Measurements from ENCODE around the gene SLC6A12. TPM values are rescaled to one million over a fixed set of nuclear protein-coding genes. Genes with fewer than 3 reads are reported as not detected.

SLC6A12 gene
- total RNA-seq, 2 donors from 2014 or later = 0.70 to 1.3 TPM

DNA sequence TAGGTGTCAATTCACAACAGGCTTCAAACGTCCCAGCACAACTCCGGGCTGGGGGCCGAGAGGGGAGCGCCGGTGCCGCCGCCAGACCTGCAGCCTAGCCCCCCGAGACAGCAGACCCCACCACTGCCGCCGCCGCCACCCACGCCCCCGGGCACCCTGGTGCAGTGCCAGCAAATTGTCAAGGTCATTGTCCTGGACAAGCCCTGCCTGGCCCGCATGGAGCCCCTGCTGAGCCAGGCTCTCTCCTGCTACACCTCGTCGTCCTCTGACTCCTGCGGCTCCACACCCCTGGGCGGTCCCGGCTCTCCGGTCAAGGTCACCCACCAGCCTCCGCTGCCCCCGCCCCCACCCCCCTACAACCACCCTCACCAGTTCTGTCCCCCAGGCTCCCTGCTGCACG lies 39.4 kb downstream of the SLC6A12 start:
- no peak for DNase-seq
- ATAC-seq (replicated peaks in 1 of 2) = no peak
- H3K4me1 Mint-ChIP-seq (ENCODE audit: low read depth) = no peaks in the 10 kb centered on the region
- no peak overlapping the region for H3K4me3 Mint-ChIP-seq
- H3K27ac Mint-ChIP-seq = no peak overlapping the region
- H3K27me3 Mint-ChIP-seq (ENCODE audit: low read depth) = peaks cover 13% of the 10 kb centered on the region
- H3K9me3 Mint-ChIP-seq = no peaks in the 10 kb centered on the region
- H3K36me3 Mint-ChIP-seq (ENCODE audit: insufficient read depth in 2 of 2) = no peaks in the 10 kb centered on the region

DNA sequence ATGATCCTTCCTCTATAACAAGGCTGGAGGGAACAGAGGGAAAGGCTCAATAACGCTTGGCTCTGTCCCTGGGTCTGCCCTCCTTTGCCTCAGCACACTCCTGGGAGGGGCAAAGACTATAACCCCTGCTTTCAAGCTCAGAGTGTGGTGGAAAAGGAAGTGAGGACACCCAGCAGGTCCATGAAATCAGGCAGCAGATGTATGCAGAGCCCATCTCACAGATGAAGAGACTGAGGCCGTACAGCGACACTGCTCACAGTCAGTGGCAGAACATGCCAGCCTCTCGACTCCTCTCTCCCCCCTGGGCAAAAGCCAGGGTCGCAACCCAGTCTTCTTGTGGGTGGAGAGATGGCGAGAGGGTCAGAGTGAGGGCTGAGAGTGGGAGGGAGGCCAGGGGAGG lies 39.8 kb downstream of the SLC6A12 start:
- ATAC-seq (replicated peaks in 1 of 2) = no peak
- Mint-ChIP-seq H3K9me3 (no peaks in the 10 kb centered on the region), H3K36me3 (ENCODE audit: insufficient read depth in 2 of 2) (no peaks in the 10 kb centered on the region), H3K4me3 (no peak overlapping the region), H3K27ac (no peak overlapping the region), H3K4me1 (ENCODE audit: low read depth) (peaks cover 2% of the 10 kb centered on the region), H3K27me3 (ENCODE audit: low read depth) (peaks cover 13% of the 10 kb centered on the region)
- DNase-seq = no peak

DNA sequence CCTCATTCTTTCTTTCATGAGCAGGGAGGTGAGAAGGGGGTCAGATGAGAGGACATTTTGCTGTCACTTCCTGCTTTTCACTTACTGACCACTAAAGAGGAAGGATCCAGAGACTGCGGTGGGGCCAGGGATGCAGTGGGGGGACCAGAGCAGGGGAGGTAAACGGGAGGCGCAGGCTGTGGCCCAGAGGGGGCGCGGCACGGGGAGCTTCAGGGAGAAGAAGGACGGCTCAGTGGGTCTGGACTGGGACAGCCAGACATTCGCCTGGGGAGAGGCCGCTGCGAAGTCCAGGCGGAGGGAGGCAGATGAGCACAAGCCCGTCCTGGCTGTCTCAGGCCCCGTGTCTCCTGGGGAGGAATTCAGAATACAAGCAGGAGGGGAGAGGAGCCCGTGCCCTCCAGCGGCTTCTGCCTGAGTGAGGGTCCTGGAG lies 41.2 kb downstream of the SLC6A12 start:
- no peaks in the 10 kb centered on the region for H3K9me3 Mint-ChIP-seq
- H3K4me1 Mint-ChIP-seq (ENCODE audit: low read depth) = peaks cover 6% of the 10 kb centered on the region
- ATAC-seq (replicated peaks in 1 of 2) = no peak
- H3K36me3 Mint-ChIP-seq (ENCODE audit: insufficient read depth in 2 of 2) = no peaks in the 10 kb centered on the region
- peaks cover 6% of the 10 kb centered on the region for H3K27me3 Mint-ChIP-seq (ENCODE audit: low read depth)
- no peak overlapping the region for H3K4me3 Mint-ChIP-seq
- DNase-seq = no peak
- no peak overlapping the region for H3K27ac Mint-ChIP-seq

DNA sequence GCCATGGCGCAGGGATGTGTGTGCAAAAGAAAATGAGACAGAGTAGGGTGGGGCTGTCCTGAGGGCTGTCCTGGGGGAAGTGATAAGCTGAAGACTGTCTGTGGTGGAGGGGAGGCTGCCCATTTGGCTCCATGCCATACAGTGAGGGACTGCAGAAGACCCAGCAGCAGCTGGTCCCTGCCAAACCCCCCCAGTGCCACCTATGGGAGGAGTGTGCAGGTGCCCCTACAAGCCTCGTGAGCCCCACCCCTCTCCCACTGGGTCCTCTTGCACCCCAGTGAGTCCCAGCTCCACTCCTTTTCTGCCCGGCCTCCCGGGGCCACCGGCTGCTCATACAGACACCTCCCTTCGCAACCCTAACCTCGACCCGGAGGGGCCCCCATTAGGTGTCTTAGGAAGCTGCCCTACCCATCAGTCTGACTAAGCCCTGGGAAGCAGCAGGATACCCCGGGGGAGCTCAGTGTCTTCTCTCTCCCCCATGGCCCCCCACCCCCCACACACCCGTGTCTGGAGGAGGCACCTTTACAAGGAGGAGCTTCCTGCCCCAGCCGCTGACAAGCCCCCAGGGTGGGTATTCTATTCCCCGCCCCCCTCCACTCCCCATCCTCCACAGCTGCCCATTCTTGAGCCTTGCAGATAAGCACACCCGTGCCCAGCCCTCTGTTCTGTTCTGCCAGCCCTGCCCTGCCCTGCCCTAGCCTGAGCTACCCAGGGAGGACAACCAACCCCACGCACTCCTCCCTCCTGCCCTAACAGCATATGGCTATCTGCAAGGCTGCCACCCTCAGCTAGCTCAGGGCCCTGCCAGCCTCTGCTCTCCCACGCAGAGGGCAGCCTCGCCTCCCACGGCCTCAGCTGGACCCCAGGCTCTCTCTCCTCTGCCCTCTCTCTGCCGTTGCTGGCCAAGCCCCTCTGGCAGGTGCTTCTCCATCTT lies 41.9 kb downstream of the SLC6A12 start:
- Mint-ChIP-seq H3K27ac (no peak overlapping the region), H3K36me3 (ENCODE audit: insufficient read depth in 2 of 2) (no peaks in the 10 kb centered on the region), H3K9me3 (no peaks in the 10 kb centered on the region), H3K27me3 (ENCODE audit: low read depth) (peaks cover 6% of the 10 kb centered on the region), H3K4me3 (no peak overlapping the region), H3K4me1 (ENCODE audit: low read depth) (peaks cover 6% of the 10 kb centered on the region)
- no peak for DNase-seq
- no peak for ATAC-seq (replicated peaks in 1 of 2)

DNA sequence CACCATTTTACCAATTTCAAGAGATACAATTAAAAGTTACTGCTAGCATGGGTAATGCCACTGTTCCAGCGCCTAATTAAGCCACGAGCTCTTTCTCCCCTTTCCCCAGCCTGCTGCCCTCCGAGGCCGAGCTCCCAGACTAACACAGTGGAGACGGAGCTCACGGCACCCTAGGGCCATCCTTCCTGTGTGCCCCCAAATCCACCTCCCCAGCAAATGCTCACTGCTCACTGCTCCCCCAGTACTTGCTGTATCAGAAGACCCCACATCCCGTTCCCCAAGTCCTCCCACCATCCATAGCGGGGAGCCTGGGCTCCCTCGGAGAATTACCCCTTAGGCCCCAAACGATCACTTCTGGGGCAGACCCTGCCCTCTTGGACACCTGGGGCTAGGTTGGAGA lies 42.7 kb downstream of the SLC6A12 start:
- H3K27ac Mint-ChIP-seq = no peak overlapping the region
- H3K27me3 Mint-ChIP-seq (ENCODE audit: low read depth) = peaks cover 6% of the 10 kb centered on the region
- H3K9me3 Mint-ChIP-seq = no peaks in the 10 kb centered on the region
- peaks cover 6% of the 10 kb centered on the region for H3K4me1 Mint-ChIP-seq (ENCODE audit: low read depth)
- DNase-seq = no peak
- no peaks in the 10 kb centered on the region for H3K36me3 Mint-ChIP-seq (ENCODE audit: insufficient read depth in 2 of 2)
- no peak overlapping the region for H3K4me3 Mint-ChIP-seq
- no peak for ATAC-seq (replicated peaks in 1 of 2)

DNA sequence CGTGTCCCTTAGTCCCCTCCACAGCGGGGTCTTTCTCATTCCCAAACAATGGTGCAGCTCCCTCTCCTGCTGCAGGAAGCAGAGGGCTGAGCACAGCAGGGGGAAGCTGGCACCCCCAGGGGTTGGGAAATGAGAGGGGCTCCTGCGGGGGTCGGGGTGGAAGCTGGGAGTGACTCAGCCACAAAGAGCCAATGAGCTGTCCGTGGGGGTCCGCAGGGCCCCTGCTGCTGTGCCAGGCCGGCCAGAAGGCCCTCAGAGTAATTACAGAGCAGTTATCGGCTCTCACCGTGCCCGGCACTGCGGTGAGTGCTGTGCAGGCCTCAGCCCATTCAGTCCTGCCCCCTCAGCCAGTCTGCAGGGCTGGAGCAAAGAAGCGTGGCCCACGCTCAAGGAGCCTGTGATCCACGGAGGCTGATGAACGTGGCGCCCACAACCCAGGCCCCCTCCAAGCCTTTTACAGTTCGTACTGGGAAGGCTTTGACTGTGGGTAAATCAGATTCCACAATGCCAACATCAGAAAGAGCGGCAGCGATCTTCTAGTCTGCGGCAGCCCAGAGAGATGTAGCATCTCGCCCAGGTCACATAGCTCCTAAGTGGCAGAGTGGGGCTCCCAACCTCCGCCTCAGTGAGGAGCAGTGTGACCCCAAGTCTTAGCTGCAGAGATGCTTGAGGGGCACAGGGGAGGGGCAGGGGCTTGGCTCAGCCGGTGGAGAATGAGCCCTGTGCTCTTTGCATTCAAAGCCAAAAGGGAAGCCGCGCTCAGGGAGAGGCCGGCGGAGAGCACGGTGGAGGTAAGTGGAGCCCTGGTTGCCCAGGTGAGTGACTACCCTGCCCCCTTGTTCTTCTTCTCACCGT lies 43.4 kb downstream of the SLC6A12 start:
- peaks cover 6% of the 10 kb centered on the region for H3K27me3 Mint-ChIP-seq (ENCODE audit: low read depth)
- peaks cover 6% of the 10 kb centered on the region for H3K4me1 Mint-ChIP-seq (ENCODE audit: low read depth)
- DNase-seq (no peak), ATAC-seq (replicated peaks in 1 of 2) (no peak)
- H3K36me3 Mint-ChIP-seq (ENCODE audit: insufficient read depth in 2 of 2) = no peaks in the 10 kb centered on the region
- H3K9me3 Mint-ChIP-seq = no peaks in the 10 kb centered on the region
- no peak overlapping the region for H3K4me3 Mint-ChIP-seq
- no peak overlapping the region for H3K27ac Mint-ChIP-seq

DNA sequence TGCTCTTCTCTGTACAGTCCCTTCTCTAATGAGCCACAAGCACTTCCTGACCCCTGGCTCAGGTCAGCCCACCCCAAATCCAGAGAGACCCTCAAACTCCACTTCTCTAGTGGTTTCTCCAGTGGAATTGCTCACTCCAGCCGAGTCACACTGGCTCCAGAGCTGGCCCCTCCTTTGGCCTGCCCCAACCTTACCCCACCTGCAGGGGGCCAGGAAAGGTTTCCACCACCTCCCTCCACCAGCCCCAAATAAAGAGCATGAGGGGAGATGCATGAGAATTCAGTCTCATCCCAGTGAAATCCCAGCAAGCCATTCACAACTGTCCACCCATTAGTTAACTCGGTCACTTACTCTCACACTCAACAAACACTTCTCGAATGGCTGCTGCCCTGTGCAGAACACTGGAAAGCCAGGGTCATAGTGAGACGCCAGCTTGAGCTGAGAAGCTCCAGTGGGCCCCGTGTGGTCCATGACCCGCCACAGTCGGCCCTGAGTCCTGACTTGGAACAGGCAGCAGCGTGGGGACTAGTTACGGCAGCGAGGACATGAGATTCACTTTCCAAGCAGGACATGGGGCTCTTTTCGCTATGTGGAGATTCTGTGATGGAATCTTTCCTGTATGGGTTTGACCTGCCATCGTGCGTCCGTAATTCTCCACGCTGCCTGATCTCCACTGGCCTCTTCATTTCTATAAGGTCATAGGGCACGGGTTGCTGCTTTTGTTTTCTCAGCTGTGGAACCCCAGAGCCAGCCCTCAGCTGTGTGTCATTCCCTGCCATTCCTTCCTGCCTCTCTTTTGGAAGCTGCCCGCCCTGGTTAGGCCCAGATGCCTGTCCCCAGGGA lies 44.2 kb downstream of the SLC6A12 start:
- Mint-ChIP-seq H3K9me3 (no peaks in the 10 kb centered on the region), H3K4me1 (ENCODE audit: low read depth) (peaks cover 6% of the 10 kb centered on the region), H3K27ac (no peak overlapping the region), H3K27me3 (ENCODE audit: low read depth) (peaks cover 6% of the 10 kb centered on the region), H3K36me3 (ENCODE audit: insufficient read depth in 2 of 2) (no peaks in the 10 kb centered on the region), H3K4me3 (no peak overlapping the region)
- DNase-seq (no peak), ATAC-seq (replicated peaks in 1 of 2) (no peak)

DNA sequence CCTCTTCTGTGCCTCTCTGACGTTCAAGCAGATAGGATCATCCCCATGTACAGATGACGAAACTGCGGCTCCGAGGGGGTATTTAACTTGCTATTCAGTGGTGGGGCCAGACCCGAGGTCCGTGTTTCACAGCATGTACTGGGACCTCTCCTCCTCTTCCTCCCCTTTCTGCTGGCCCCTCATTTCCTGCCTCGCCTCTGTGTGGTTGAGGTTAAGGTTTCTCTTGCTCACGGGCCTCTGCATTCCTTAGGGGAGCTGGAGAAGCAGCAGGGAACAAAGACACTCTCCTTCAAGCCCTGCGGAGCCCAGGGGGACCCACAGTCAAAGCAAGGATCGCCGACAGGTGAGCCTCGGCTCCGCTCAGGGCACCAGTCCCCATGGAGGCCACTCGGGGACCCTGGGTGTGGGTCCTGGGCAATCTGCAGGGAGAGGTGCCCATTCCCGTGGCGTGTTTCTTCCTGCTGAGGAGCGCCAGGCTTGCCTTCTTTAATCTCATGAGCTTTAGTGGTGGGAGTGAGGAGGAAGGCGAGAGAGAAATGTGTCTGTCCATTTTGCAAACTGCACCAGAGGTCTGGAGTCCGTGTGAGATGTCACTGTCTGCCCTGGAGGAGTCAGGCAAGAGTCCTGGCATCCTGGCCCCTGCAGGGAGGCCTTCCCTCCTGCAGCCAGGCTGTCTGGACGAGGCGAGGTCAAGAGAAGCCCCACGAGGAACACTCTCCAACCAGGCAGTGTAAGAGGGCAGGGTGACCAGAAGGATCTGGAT lies 45.0 kb downstream of the SLC6A12 start:
- Mint-ChIP-seq H3K9me3 (no peaks in the 10 kb centered on the region), H3K4me3 (no peak overlapping the region), H3K4me1 (ENCODE audit: low read depth) (peaks cover 6% of the 10 kb centered on the region), H3K36me3 (ENCODE audit: insufficient read depth in 2 of 2) (no peaks in the 10 kb centered on the region), H3K27me3 (ENCODE audit: low read depth) (peaks cover 6% of the 10 kb centered on the region), H3K27ac (no peak overlapping the region)
- ATAC-seq (replicated peaks in 1 of 2) (no peak), DNase-seq (no peak)

DNA sequence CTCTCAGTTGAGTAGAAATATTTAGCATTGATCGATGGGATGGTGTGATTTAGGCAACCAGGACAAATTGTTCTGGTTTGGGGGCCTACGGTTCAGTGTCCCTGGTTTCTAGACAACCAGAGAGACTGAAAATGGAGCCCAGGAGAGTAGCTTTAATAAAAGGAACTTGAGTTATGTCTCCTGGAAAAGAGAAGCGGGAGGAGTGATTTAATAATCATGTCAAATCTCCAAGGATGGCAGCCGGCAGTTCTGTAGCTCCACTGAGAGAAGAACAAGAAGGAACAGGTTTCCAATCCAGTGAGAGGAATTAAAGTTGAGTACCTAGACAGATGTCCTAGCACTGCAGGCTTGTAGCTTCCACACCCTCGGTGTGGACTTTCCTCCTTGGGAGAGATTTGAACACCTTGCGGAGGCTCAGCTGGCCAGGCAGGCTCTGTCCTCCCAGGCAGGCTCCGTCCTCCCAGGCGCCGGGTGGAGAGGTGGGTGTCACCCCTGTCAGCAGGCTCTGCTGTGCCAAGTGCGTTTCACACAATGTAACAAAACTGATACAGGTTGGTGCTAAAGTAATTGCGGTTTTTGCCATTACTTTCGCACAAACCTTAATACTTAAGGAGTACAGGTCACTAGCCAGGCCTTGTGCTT lies 45.9 kb downstream of the SLC6A12 start:
- H3K9me3 Mint-ChIP-seq = no peaks in the 10 kb centered on the region
- no peak for ATAC-seq (replicated peaks in 1 of 2)
- H3K27ac Mint-ChIP-seq = no peak overlapping the region
- no peak overlapping the region for H3K4me3 Mint-ChIP-seq
- peaks cover 6% of the 10 kb centered on the region for H3K27me3 Mint-ChIP-seq (ENCODE audit: low read depth)
- peaks cover 6% of the 10 kb centered on the region for H3K4me1 Mint-ChIP-seq (ENCODE audit: low read depth)
- DNase-seq = no peak
- H3K36me3 Mint-ChIP-seq (ENCODE audit: insufficient read depth in 2 of 2) = no peaks in the 10 kb centered on the region

DNA sequence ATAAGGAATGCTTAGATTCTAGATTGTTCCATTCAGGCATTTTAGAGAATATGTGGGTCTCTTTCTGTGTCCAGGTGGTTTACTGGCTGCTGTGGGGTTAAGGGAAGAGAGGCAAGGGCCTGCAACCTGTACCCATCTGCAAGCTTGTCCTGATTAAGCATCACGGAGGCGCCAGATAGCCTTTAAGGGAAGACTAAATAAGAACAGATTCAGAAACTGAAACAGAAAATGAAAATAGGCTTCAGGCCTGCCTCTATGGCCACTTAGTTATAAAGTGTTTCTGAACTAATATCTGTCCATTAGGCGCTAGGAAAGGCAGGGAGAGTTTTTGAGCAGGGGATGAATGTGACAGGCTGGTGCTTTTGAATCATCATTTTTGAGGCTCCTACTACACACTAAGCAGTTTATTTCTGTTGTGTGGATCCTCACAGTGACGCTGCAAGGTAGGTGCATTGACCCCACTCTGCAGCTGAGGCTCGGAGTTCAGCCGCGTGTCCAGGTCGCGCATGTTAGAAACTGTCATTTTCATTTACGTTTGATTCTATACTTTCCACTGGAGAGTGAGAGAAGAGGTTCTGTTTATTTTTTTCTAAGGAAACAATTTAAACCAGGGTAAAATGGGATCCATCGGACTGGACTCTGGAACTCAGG lies 47.4 kb downstream of the SLC6A12 start:
- H3K27me3 Mint-ChIP-seq (ENCODE audit: low read depth) = no peaks in the 10 kb centered on the region
- ATAC-seq (replicated peaks in 1 of 2) (no peak), DNase-seq (no peak)
- no peak overlapping the region for H3K27ac Mint-ChIP-seq
- H3K4me3 Mint-ChIP-seq = no peak overlapping the region
- no peaks in the 10 kb centered on the region for H3K9me3 Mint-ChIP-seq
- H3K4me1 Mint-ChIP-seq (ENCODE audit: low read depth) = peaks cover 6% of the 10 kb centered on the region
- H3K36me3 Mint-ChIP-seq (ENCODE audit: insufficient read depth in 2 of 2) = no peaks in the 10 kb centered on the region

DNA sequence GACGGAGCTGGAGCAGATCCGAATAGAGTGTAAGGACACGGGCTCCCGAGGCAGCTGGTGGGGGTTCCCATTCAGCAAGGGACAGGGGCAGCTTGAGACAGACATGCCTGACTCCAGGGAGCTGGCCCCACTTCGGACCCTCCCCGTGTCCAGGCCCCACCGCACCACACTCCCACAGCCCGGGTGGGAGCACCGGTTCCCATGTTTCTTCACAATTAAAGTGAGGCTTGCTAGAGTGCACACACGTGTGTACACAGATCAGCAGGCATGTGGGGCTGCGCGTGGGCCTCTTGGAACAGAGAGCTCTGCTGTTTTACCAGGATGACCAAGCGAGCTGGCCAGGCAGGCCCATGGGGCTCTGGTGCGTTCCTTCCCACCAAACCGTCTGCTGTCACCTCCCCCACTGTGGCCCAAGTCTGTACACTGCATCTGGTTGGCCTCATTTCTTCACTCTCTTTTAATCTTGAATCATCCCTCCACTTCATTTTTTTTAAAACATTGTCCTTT lies 48.0 kb downstream of the SLC6A12 start:
- Mint-ChIP-seq H3K4me3 (no peak overlapping the region), H3K4me1 (ENCODE audit: low read depth) (peaks cover 6% of the 10 kb centered on the region), H3K27me3 (ENCODE audit: low read depth) (no peaks in the 10 kb centered on the region), H3K36me3 (ENCODE audit: insufficient read depth in 2 of 2) (no peaks in the 10 kb centered on the region), H3K9me3 (no peaks in the 10 kb centered on the region), H3K27ac (no peak overlapping the region)
- no peak for DNase-seq
- no peak for ATAC-seq (replicated peaks in 1 of 2)
